Mesodermal cell (in vitro differentiated cells): ENCODE data around the gene MFSD8.
"Not testable (repeated sequence)": the region's sequence is repeated elsewhere in the genome, so short reads cannot be mapped to it uniquely, and the experiment has no call there.

Experiments used
- H3K27ac ChIP-seq: 2 replicates; pipeline ENCODE4 v1.7.0; 2013; ENCODE audit warnings: mild to moderate bottlenecking, low read depth, low read length, moderate library complexity; ENCODE audit not compliant: severe bottlenecking
- H3K36me3 ChIP-seq: 2 replicates; pipeline ENCODE4 v1.7.1; 2013; ENCODE audit warnings: mild to moderate bottlenecking, low read length, moderate library complexity; ENCODE audit not compliant: control insufficient read depth, insufficient read depth
- H3K4me1 ChIP-seq: one replicate; pipeline ENCODE4 v1.7.1; 2013; ENCODE audit warnings: mild to moderate bottlenecking, low read length; ENCODE audit not compliant: insufficient read depth, control insufficient read depth, poor library complexity, severe bottlenecking
- H3K4me3 ChIP-seq: 2 replicates; pipeline ENCODE4 v1.7.0; 2013; ENCODE audit warnings: low read length, control low read depth, mild to moderate bottlenecking; ENCODE audit not compliant: insufficient read depth, poor library complexity, severe bottlenecking; ENCODE audit errors: extremely low read depth
- H3K9me3 ChIP-seq: 2 replicates; pipeline ENCODE4 v1.7.1; 2013; ENCODE audit warnings: mild to moderate bottlenecking, low read length, moderate library complexity; ENCODE audit not compliant: control insufficient read depth
- WGBS, 2 experiments: methylation state at CpG; one replicate each; pipeline ENCODE4 v1.1.5; 2013; ENCODE audit warnings: missing lambda C conversion rate in 2 of 2; ENCODE audit not compliant: insufficient coverage in 2 of 2; 5-methylcytosine and 5-hydroxymethylcytosine counted together

The MFSD8 gene

DNA sequence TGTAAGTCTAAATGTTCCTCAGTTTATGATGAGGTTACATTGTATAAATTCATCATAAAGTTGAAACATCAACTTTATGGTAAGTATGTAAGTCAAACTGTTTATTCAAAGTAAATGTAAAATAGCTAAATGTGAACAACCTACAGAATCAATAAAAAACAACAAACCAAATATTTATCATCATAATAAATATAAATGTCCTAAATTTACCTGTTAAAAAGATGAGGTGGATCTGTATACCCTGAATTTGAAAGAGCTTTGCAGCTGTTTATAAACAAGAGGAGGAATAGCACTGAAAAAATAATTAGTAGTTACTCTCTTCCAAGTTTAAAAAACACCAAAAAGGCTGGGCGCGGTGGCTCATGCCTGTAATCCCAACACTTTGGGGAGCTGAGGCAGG lies 14.0 kb upstream of the MFSD8 start:
- 55% methylated on average over 2 of the region's 2 CpGs; no CpG with 5 or more reads in 1 of the 2 experiments for WGBS, 2 experiments
- Histone ChIP-seq H3K36me3 (peaks cover 5% of the 10 kb centered on the region), H3K9me3 (no peaks in the 10 kb centered on the region), H3K4me1 (no peaks in the 10 kb centered on the region), H3K4me3 (no peak overlapping the region), H3K27ac (no peak overlapping the region)

DNA sequence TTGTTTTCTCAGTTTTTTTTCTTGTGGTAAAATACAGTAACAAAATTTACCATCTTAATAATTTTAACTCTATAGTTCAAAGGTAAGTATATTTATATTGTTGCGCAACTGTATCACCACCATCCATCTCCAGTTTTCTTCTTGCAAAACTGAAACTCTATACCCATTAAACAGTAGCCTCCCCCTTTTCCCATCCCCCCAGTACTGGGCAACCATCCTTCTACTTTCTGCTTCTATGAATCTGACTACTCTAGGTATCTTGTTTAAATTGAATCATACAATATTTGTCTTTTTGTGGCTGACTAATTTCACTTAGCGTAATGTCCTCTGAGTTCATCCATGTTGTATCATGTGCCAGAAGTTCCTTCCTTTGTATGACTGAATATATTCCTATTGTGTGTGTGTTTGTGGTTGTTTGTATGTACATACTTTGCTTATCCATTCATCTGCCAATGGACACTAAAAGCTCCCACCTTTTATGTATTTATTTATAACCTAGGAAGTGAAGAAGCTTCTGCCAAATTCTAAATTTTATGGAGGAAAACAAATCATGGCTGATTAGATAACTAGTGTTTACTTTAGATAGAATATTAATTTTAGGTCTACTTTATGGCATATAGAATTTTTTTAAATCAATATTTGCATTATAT lies 10.3 kb upstream of the MFSD8 start:
- Histone ChIP-seq H3K27ac (no peak overlapping the region), H3K9me3 (no peaks in the 10 kb centered on the region), H3K36me3 (peaks cover 17% of the 10 kb centered on the region), H3K4me3 (no peak overlapping the region), H3K4me1 (no peaks in the 10 kb centered on the region)
- no CpG with 5 or more reads among the region's 2 CpGs for WGBS, 2 experiments

DNA sequence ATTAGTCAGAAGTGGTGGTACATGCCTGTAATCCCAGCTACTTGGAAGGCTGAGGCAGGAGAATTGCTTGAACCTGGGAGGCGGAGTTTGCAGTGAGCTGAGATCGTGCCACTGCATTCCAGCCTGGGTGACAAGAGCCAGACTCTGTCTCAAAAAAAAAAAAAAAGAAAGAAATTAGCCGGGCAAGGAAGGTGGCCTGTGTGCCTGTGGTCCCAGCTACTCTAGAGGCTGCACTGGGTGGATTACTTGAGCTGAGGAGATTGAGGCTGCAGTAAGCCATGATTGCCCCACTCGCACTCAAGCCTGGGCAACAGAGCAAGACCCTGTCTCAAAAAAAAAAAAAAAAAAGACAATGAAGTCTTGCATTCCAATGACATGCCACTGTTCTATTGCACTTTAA lies 6.0 kb upstream of the MFSD8 start:
- WGBS, 2 experiments: 95% methylated on average over 2 of the region's 4 CpGs; no CpG with 5 or more reads in 1 of the 2 experiments
- not testable (repeated sequence) for H3K4me1 ChIP-seq, H3K9me3 ChIP-seq, H3K4me3 ChIP-seq, H3K27ac ChIP-seq
- H3K36me3 ChIP-seq: peaks cover 17% of the 10 kb centered on the region

DNA sequence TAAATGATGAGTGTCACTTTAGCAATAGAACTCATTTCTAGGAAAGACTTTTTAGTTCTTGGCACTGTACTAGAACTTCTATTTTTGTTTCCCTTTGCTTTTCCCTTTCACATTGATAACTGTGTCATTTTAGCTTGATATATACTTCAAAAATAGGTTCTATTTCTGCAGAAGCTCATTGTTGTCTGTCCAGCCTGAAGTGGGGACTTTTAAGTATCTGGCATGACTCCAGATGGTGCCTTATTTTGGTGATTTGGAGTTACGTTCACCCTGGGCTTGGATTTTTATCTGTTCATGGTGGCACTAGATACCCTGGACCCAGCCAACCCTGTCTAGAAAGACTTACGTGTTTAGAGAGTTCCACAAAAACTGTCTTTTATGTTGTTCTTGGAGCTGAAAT lies 3.6 kb upstream of the MFSD8 start:
- Histone ChIP-seq H3K36me3 (peaks cover 8% of the 10 kb centered on the region), H3K9me3 (no peaks in the 10 kb centered on the region), H3K27ac (no peak overlapping the region), H3K4me3 (no peak overlapping the region), H3K4me1 (peaks cover 4% of the 10 kb centered on the region)
- 100% methylated on average over 1 of the region's 2 CpGs; no CpG with 5 or more reads in 1 of the 2 experiments for WGBS, 2 experiments

DNA sequence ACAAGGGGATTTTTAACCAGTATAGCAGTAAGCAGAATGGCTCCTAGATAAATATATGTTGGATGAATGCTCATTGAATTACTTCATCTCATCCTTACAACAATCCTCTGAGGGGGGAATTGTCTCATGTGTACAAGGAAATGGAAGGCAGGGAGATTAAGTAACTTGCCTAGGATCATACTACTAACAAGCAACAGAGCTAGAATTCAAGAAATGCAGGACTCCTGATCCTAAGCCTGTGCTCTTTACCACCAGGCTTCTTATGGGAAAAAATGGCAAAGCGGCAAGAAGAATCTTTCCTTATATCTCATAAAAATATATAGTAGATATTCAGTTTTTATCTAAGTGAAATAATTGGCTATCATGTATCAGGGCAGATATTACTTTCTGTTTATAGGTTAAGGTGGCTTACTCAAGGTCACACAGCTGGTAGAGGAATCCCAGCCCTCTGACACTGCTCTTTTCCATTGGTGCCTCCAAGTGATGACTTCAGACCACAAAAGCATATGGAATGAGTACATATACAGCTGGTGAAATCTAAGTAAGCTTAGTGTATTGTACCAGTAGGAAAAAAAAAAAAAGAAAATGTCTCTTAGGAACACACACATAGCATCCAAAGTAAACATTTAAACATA lies 2.3 kb upstream of the MFSD8 start:
- WGBS, 2 experiments: no CpG with 5 or more reads among the region's 1 CpG
- no peak overlapping the region for H3K4me3 ChIP-seq
- H3K9me3 ChIP-seq: no peaks in the 10 kb centered on the region
- peaks cover 4% of the 10 kb centered on the region for H3K4me1 ChIP-seq
- H3K36me3 ChIP-seq: peaks cover 6% of the 10 kb centered on the region
- no peak overlapping the region for H3K27ac ChIP-seq

DNA sequence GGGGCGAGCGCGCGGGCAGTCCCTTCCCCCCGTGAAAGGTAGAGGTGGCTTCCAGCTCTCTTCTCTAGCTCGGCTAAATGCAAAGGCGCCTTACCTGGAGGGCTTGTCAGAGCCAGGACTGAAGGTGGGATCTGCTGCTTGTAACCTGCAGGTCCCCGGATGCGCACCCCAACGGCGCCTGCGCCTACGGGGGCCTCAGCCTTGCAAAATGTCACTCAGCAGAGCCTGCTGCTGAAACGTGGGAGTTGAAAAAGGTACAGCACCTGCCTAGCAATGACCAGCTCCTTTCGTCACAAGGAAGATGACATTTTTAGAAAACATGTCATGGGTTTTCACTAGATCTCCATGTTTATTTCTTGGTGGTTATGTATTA lies 816 bp upstream of the MFSD8 start:
- Histone ChIP-seq H3K9me3 (no peaks in the 10 kb centered on the region), H3K27ac (peak overlapping the region; percentile 78), H3K4me1 (peaks cover 4% of the 10 kb centered on the region), H3K36me3 (peaks cover 6% of the 10 kb centered on the region), H3K4me3 (peak overlapping the region; percentile 94)
- 1 to 2% methylated on average over 13 to 15 of the region's 15 CpGs for WGBS, 2 experiments

DNA sequence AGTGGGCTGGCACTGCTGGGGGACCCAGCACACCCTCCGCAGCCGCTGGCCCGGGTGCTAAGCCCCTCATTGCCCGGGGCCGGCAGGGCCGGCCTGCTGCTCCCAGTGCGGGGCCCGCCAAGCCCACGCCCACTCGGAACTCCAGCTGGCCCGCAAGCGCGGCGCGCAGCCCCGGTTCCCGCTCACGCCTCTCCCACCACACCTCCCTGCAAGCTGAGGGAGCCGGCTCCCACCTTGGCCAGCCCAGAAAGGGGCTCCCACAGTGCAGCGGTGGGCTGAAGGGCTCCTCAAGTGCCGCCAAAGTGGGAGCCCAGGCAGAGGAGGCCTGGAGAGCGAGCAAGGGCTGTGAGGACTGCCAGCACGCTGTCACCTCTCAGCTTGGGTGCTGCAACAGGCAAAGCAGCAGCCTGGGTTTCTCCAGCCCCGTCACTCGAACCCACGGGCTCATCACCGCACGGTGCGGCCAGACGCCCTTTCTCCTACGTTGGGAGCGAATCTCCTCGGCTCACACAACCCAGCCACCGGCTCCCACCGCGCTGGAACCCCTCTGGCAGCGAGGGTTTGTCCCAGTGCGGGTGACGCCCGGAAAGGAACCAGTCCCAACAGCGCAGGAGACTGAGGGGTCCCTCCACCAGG lies 429 bp downstream of the MFSD8 start:
- Histone ChIP-seq H3K4me3 (peak overlapping the region; percentile 94), H3K27ac (peak overlapping the region; percentile 66)
- 0% methylated on average over 20 to 30 of the region's 41 CpGs for WGBS, 2 experiments
- H3K4me1 ChIP-seq, H3K9me3 ChIP-seq, H3K36me3 ChIP-seq: not testable (repeated sequence)

DNA sequence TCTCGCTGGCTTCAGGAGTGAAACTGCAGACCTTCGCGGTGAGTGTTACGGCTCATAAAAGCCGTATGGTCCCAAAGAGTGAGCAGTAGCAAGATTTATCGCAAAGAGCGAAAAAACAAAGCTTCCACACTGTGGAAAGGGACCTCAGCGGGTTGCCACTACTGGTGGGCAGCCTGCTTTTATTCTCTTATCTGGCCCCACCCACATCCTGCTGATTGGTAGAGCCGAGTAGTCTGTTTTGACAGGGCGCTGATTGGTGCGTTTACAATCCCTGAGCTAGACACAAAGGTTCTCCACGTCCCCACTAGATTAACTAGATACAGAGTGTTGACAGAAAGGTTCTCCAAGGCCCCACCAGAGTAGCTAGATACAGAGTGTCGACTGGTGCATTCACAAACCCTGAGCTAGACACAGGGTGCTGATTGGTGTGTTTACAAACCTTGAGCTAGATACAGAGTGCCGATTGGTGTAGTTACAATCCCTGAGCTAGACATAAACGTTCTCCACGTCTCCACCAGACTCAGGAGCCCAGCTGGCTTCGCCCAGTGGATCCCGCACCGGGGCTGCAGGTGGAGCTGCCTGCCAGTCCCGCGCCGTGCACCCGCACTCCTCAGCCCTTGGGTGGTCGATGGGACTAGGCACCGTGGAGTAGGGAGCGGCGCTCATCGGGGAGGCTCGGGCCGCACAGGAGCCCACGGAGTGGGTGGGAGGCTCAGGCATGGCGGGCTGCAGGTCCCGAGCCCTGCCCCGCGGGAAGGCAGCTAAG lies 1.2 kb downstream of the MFSD8 start:
- H3K27ac ChIP-seq, H3K36me3 ChIP-seq, H3K4me1 ChIP-seq, H3K9me3 ChIP-seq: not testable (repeated sequence)
- WGBS, 2 experiments: 75 to 78% methylated on average over 13 to 14 of the region's 35 CpGs
- H3K4me3 ChIP-seq: peak overlapping the region; percentile 94

DNA sequence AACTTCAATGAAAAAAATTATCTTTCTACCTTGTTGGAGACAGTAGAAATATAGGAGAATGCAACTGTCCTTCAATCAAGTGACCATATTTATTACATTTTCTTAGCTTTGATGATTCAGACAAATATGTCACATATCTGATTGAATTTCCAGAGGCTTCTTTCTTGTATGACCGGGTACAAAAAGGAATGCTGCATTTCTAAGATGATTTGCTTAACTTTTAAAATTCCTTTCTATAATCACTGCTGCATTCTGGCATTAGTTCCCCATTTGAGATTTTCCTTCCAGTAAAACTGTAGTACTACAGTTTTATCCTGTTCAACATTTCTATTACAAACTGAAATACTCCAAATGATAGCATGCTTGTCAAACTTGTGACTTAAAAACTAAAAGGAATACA lies 5.2 kb downstream of the MFSD8 start:
- Histone ChIP-seq H3K9me3 (no peaks in the 10 kb centered on the region), H3K36me3 (peaks cover 20% of the 10 kb centered on the region), H3K4me3 (no peak overlapping the region), H3K4me1 (no peaks in the 10 kb centered on the region), H3K27ac (no peak overlapping the region)
- WGBS, 2 experiments: 80% methylated on average over 1 of the region's 1 CpG; no CpG with 5 or more reads in 1 of the 2 experiments

DNA sequence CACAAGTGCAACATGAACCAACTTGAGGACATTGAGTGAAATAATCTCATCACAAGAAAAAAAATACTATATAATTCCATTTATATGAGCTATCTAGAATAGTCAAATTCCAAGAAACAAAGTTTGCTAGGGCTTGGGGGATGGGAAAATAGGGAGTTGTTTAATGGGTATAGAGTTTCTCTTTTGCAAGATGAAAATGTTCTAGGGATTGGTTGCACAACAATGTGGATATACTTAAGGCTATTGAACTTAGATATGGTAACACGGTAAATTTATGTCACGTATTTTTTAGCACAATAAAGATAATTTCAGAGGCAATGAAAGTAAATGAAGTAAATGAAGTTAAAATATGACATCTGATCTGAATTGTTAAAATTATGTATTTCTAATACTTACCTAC lies 7.9 kb downstream of the MFSD8 start:
- H3K9me3 ChIP-seq: no peaks in the 10 kb centered on the region
- H3K27ac ChIP-seq: no peak overlapping the region
- peaks cover 24% of the 10 kb centered on the region for H3K36me3 ChIP-seq
- no peaks in the 10 kb centered on the region for H3K4me1 ChIP-seq
- WGBS, 2 experiments: 100% methylated on average over 2 of the region's 2 CpGs; no CpG with 5 or more reads in 1 of the 2 experiments
- no peak overlapping the region for H3K4me3 ChIP-seq
